ENCODE results near the gene TAOK2. TPM values are rescaled to one million over a fixed set of nuclear protein-coding genes. Genes with fewer than 3 reads are reported as not detected.

TAOK2 gene
- total RNA-seq, result 97.0 TPM in 2 replicates

GRCh38 chr16:29973384-29974246 is at the start of gene TAOK2:
Gene TAOK2 (plus strand): TSS chr16:29973868. CDS start chr16:29977773, 3,905 bp downstream.

DNA sequence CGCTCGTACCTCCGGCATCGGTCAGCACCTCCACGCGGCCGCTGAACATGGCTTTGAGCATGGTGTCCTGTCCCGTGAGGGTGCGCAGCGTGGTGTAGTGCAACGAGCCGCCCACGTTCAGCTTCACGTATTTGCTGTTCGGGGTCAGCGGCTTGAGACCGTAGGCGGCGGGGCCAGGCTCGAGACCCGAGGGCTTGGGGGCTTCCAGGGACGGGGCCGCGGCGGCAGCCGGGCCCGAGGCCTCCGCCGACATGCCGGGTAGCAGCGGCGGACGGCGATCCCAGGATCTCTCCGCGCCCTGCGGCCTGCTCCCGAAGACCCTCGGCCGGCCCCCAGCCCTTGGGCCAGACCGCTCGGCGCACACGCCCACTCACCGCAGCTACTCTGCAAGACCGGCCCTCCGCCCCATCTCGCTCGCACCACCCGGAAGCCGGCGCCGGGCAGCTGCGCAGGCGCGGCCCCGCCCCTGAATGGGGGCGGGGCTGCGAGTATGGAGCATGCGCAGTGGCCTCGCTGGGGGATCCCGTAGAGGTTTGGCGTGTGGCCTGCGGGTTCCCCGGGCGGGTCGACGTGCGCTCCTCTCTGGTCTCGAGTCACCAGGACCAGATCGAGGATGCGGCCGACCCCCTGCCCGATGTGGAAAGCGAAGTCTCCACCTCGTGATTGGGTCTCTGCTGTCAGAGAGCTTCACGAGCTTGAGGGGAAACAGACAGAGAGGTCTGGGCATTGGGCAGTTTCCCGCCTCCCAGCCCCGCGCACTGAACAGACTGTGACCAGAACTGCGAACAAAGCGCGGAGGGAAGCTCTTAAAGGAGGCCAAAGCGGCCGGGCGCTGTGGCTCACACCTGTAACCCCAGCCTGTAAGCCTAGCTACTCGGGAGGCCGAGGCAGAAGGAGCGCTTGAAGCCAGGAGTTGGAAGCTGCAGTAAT is 47.6 kb upstream of the TAOK2 start, which contains the start of gene KCTD13:
KCTD13 (minus strand) TSS at position 446 of the 930 bp plus-strand sequence; CDS start at position 253, 193 bp downstream.

DNA sequence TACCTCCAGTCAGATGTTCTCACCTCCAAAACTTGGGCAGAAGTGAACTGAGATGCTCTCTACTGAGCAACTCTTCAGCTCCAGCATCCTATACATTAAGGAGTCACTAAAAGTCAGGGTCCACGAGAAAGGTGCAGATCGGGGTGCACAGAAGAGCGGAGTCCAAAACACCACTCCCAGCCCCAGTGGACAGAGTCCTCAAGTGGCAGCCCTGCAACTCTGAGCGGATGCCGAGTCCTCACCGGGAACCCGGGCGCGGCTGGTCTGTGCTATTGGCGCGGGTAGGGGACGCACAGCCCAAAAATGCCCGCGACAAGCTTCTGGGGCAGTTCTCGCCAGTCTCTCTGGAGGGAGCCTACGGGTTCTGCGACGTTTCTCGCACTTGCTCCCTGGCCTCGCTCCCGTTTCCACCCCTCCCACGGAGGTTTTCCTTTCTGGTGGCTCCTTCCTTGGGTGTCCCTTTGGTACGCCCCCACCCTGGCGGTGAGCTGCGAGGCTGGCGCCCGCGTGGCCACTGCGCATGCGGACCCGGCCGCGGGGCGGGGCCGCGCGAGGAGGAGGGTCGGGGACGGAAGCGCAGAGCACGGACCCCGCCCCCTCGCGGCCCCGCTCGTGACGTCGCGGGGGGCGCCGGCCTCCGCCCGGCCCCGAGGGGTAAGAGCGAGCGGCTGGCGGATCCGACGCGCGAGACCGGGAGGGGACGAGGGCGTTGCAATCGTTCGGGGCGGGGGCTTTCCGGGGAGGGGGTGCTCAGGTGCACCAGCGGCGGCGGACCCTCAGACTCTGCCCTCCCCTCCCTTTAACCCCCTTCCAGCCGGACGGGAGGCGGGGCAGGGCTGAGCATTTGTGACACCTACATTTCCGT is 12.0 kb upstream of the TAOK2 start, which contains the start of gene TMEM219:
TMEM219 (plus strand) TSS at position 601 of the 865 bp plus-strand sequence. CDS start 1,065 bp downstream, outside the sequence.

DNA sequence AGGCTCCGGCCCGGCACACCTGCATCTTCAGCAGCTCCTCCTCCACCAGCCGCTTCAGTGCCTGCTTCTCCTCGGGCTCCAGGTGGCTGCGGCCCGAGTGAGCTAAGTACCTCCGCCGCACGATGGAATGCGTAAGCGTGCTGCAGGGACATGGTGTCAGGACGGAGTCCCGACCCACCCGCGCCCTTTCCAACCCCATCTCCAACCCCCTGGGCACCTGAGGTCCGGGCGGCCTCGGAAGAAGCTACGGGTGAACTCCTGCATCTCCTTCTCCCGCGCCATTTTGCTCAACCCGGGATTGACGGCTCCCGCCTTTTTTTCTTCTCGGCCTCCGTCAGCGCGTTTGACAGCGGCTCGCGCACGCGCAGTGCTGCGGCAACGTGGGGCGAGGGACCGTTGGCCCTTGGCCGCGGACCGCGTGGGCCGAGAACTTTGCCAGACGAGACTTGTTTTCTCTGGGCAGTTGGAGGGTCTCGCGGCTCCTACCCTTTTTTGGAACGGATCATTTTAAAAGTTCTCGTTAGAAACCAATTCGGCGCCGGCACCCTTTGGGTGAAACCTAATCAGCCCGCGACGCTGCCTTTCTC is 21.7 kb downstream of the TAOK2 start, which contains the start of gene HIRIP3:
HIRIP3 (minus strand) TSS at position 294 of the 587 bp plus-strand sequence; CDS start at position 282, 12 bp downstream.

GRCh38 chr16:29995911-29996765 is 22.5 kb downstream of the TAOK2 start, which contains the start of gene INO80E:
Gene INO80E (plus strand): TSS chr16:29996241. CDS start chr16:29996311, 70 bp downstream.

GRCh38 chr16:30010844-30011713 is 37.4 kb downstream of the TAOK2 start, which contains the start of gene DOC2A:
Gene DOC2A (minus strand): TSS chr16:30011027. CDS start chr16:30010222, 805 bp downstream.

GRCh38 chr16:30022887-30023286 is 49.2 kb downstream of the TAOK2 start, which contains the start of gene C16orf92:
Gene C16orf92 (plus strand): TSS chr16:30023198. CDS start chr16:30023341, 143 bp downstream.

GRCh38 chr16:30030841-30031413 is 57.3 kb downstream of the TAOK2 start, which contains the start of gene TLCD3B:
Gene TLCD3B (minus strand): TSS chr16:30031271. CDS start chr16:30030527, 744 bp downstream.

Other genes starting within 250 kb of the TAOK2 start
- gene C16orf54, start 227.9 kb upstream of the TAOK2 start, total RNA-seq, result not detected in 2 replicates
- gene ZG16, start 195.6 kb upstream of the TAOK2 start, total RNA-seq, result not detected in 2 replicates
- 29.6 and 57.5 TPM in 2 replicates for gene KIF22, start 183.1 kb upstream of the TAOK2 start, total RNA-seq
- 227 and 252 TPM in 2 replicates for gene MAZ, start 167.3 kb upstream of the TAOK2 start, total RNA-seq
- 0.27 and 0.56 TPM in 2 replicates for gene PRRT2, start 161.7 kb upstream of the TAOK2 start, total RNA-seq
- 17.2 and 21.5 TPM in 2 replicates for gene PAGR1, start 157.7 kb upstream of the TAOK2 start, total RNA-seq
- 250 and 373 TPM in 2 replicates for gene MVP, start 153.4 kb upstream of the TAOK2 start, total RNA-seq
- 56.0 and 67.3 TPM in 2 replicates for gene CDIPT, start 110.6 kb upstream of the TAOK2 start, total RNA-seq
- gene SEZ6L2, start 74.3 kb upstream of the TAOK2 start, total RNA-seq, result 1.2 and 3.7 TPM in 2 replicates
- gene ASPHD1, start 73.4 kb upstream of the TAOK2 start, total RNA-seq, result 1.2 and 2.4 TPM in 2 replicates
- gene KCTD13, start 47.6 kb upstream of the TAOK2 start, total RNA-seq, result 4.7 and 5.7 TPM in 2 replicates
- 61.0 and 61.1 TPM in 2 replicates for gene TMEM219, start 11.8 kb upstream of the TAOK2 start, total RNA-seq
- 4.9 and 6.4 TPM in 2 replicates for gene HIRIP3, start 21.7 kb downstream of the TAOK2 start, total RNA-seq
- gene INO80E, start 22.4 kb downstream of the TAOK2 start, total RNA-seq, result 17.3 and 18.3 TPM in 2 replicates
- gene DOC2A, start 37.2 kb downstream of the TAOK2 start, total RNA-seq, result 0.09 and 0.38 TPM in 2 replicates
- not detected in 2 replicates for gene C16orf92, start 49.3 kb downstream of the TAOK2 start, total RNA-seq
- gene TLCD3B, start 57.4 kb downstream of the TAOK2 start, total RNA-seq, result 0.09 TPM in 2 replicates
- gene ALDOA, start 91.9 kb downstream of the TAOK2 start, total RNA-seq, result 358 and 754 TPM in 2 replicates
- gene PPP4C, start 102.1 kb downstream of the TAOK2 start, total RNA-seq, result 221 and 246 TPM in 2 replicates
- gene TBX6, start 118.1 kb downstream of the TAOK2 start, total RNA-seq, result 0.09 and 0.19 TPM in 2 replicates
- gene YPEL3, start 122.3 kb downstream of the TAOK2 start, total RNA-seq, result 6.2 and 9.3 TPM in 2 replicates
- gene GDPD3, start 139.7 kb downstream of the TAOK2 start, total RNA-seq, result 0.81 and 1.3 TPM in 2 replicates
- 25.6 and 28.0 TPM in 2 replicates for gene MAPK3, start 149.4 kb downstream of the TAOK2 start, total RNA-seq
- 0.75 and 2.7 TPM in 2 replicates for gene CORO1A, start 209.7 kb downstream of the TAOK2 start, total RNA-seq
- 39.0 and 39.6 TPM in 2 replicates for gene BOLA2B, start 219.8 kb downstream of the TAOK2 start, total RNA-seq
- gene SLX1A, start 220.0 kb downstream of the TAOK2 start, total RNA-seq, result 39.4 and 46.1 TPM in 2 replicates
- 1.7 and 2.8 TPM in 2 replicates for gene SULT1A3, start 225.4 kb downstream of the TAOK2 start, total RNA-seq